GM18909 (cell line): ENCODE results near the gene ARHGDIB.
A peak's percentile ranks its signal among the peaks of the same experiment; 100 is the strongest.

Experiments
- ATAC-seq: cut with Tn5 transposase; IDR thresholded peaks from one replicate; pipeline ENCODE4 v1.9.1; 2021; ENCODE audit warnings: mild to moderate bottlenecking; ENCODE audit not compliant: unreplicated experiment, poor library complexity

ARHGDIB gene

GRCh38 chr12:14984766-14985285, 23.4 kb upstream of the ARHGDIB start:
- no peak for ATAC-seq

GRCh38 chr12:14984036-14984435, 22.6 kb upstream of the ARHGDIB start:
- ATAC-seq = no peak

GRCh38 chr12:14982991-14983390, 21.6 kb upstream of the ARHGDIB start:
- ATAC-seq = no peak

- no peak for ATAC-seq
Measured at GRCh38 chr12:14982562-14982961, 21.2 kb upstream of the ARHGDIB start.

GRCh38 chr12:14981049-14981448, 19.6 kb upstream of the ARHGDIB start:
- no peak for ATAC-seq

GRCh38 chr12:14979468-14979867, 18.1 kb upstream of the ARHGDIB start:
- no peak for ATAC-seq

- no peak for ATAC-seq
Measured at GRCh38 chr12:14976658-14977057, 15.3 kb upstream of the ARHGDIB start.

GRCh38 chr12:14975457-14975856, 14.1 kb upstream of the ARHGDIB start:
- no peak for ATAC-seq

GRCh38 chr12:14974633-14975032, 13.2 kb upstream of the ARHGDIB start:
- ATAC-seq = no peak

GRCh38 chr12:14972816-14973215, 11.4 kb upstream of the ARHGDIB start, which contains the start of gene PDE6H:
Gene PDE6H (plus strand): TSS chr12:14973042. CDS start chr12:14978013, 4,971 bp downstream.
- ATAC-seq = no peak

- no peak for ATAC-seq
Measured at GRCh38 chr12:14970473-14970872, 9.1 kb upstream of the ARHGDIB start.

- ATAC-seq = no peak
Measured at GRCh38 chr12:14968478-14968877, 7.1 kb upstream of the ARHGDIB start.

GRCh38 chr12:14965221-14965620, 3.8 kb upstream of the ARHGDIB start:
- no peak for ATAC-seq

GRCh38 chr12:14964406-14964805, 3.0 kb upstream of the ARHGDIB start:
- no peak for ATAC-seq

- ATAC-seq = no peak
Measured at GRCh38 chr12:14963520-14963919, 2.1 kb upstream of the ARHGDIB start.

GRCh38 chr12:14962797-14963196, 1.4 kb upstream of the ARHGDIB start:
- no peak for ATAC-seq

GRCh38 chr12:14962153-14962539, 745 bp upstream of the ARHGDIB start:
- no peak for ATAC-seq

- ATAC-seq = peak; percentile 40
Measured at GRCh38 chr12:14960548-14961465, 594 bp downstream of the ARHGDIB start.

GRCh38 chr12:14959916-14960496, 1.4 kb downstream of the ARHGDIB start:
- ATAC-seq = no peak

GRCh38 chr12:14959463-14959862, 1.9 kb downstream of the ARHGDIB start:
- no peak for ATAC-seq

- no peak for ATAC-seq
Measured at GRCh38 chr12:14959126-14959440, 2.3 kb downstream of the ARHGDIB start.
